DMS53 treated with DMSO at 0.1 percent for 48 hours (cell line): ENCODE data around the gene NME5.
A peak's percentile ranks its signal among the peaks of the same experiment; 100 is the strongest.
"Not testable (repeated sequence)": the region's sequence is repeated elsewhere in the genome, so short reads cannot be mapped to it uniquely, and the experiment has no call there.

ENCODE experiments used
- DNase-seq: peaks from one replicate; lab custom pipeline; 2025; ENCODE audit not compliant: unreplicated experiment; lab: John Stamatoyannopoulos, UW

NME5 gene

DNA sequence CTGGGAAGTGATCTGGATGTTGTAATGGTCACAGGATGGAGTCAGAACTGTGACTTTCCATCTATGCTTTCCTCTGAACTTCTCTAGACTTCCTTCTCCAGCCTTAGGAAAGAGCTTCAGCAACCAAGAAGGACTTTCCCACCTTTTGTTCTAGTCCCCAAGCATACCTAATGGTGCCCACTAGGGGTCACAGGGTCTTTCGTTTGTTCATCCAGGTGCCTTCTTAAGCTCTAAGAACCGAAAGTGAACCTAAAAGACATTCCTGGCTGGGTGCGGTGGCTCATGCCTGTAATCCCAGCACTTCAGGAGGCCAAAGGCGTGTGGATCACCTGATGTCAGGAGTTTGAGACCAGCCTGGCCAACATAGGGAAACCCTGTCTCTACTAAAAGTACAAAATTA, 57.2 kb downstream of the NME5 start:
- DNase-seq, result no peak

DNA sequence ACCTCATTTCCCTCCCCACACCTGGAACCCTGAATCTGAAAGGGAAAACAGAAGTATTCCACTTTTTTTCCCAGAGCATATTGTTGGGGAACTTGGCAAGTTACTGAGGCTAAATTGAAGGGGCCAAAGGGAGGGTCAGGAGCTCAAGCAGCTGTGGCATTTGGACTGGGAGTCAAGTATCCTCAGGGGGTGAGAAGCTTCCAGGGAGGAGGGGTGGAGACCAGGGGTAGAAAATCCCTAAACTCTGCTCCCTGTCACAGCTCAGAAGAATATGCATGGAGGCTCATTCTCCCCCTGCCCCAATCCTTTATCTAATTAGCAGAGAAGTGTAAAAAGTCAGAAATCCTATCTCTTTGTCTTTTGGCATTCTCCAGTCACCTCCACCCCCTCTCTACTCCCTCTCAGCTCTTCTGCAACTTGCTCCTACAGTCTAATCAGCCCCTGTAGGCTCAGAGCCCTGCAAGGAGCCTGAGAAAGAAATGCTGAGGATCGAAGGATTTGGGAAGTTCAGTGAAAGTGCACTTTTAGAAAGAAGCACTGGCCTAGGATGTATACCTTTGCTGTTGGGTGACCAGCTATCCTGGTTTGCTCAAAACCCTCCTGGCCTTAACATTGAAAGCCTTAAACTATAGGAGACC, 61.1 kb downstream of the NME5 start:
- no peak for DNase-seq

DNA sequence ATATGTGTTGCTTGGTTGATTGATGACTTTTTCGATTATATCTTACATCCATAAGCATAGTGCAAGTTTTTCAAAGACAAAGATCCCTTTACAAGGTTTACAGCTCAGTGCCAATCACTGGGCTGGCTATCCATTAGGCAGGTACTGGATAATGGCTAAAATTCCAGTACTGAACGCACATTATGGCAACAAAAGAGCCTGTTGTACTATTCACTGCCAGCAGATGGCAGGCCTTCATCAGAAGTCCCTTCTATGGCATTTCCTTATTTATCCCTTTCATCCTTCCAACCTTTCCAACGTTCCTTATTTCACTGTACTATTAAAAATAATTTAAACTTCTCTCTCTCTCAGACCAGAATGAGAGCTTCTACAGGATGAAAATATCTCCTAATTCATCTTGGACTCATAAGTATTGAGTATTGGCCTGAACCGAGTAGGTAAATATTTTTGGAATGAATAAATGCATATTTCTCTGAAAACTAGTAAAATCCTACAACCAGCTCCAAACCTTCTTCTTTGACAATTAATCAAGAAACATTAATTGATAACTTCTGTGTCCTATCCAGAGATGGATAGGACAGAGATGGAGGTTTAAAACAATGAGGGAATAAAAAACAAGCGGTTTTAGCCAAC, 62.0 kb downstream of the NME5 start:
- DNase-seq, result peak; percentile 72

DNA sequence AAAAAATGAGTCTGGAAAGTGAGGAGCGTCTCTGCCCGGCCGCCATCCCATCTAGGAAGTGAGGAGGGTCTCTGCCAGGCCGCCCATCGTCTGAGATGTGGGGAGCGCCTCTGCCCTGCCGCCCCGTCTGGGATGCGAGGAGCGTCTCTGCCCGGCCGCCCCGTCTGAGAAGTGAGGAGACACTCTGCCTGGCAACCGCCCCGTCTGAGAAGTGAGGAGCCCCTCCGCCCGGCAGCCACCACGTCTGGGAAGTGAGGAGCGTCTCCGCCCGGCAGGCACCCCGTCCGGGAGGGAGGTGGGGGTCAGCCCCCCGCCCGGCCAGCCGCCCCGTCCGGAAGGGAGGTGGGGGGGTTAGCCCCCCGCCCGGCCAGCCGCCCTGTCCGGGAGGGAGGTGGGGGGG, 69.2 kb downstream of the NME5 start:
- not testable (repeated sequence) for DNase-seq

DNA sequence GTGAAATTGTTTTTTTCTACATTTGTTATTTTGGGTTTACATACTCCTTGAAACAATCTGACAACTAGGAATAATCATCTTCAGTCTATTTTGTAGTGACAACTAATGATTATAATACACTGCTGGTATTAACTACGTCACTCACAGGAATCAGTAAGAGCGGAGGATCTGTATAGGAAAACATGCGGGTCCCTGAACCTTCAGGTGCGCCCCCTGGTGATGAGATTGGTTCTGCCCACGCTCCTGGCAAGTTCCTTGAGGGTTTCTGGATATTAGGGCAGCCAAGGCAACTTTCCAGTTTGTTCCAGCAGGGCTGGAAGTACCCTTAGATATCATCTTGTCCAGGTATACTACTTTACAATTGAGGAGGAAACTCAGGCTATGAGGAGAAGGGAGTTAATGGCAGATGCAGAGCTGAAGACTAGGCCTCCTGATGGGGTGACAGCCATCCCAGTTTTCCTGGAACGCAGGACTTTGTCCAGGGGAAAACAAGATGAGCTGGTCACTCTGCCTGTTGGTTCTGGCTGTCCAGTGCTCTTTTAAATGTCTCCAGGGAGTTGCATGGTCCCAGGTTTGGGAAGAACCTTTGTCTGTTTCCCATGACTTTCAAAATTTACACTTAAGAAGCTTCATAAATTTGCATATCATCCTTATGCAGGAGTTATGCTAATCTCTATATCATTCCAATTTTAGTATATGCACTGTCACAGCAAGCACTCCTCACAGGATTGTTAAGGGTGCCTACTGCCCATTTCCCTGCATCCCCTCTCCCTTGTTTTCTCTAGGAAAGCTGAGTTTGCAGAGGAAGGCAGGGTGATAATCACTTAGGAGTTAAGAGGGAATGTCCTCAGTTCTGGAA, 70.3 kb downstream of the NME5 start:
- DNase-seq, result peak; percentile 71

DNA sequence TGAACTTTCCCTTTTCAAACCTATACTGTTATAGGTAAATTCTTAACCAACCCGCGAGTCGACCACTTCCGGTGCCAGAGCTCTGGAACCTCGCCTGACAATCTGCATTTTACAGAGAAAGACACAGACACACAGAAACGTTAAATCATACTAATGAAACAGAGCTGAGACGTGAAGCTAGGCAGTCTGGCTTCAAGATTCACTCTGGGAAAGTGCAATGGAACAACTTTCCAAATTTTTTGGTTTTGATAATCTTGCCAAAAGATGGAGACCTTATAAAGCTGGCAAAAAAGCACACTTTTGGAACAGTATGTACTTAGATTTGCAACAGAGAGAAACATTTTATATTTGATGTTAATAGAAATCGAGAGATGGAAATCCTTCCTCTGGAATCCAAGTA, 71.3 kb downstream of the NME5 start:
- no peak for DNase-seq
